Keratinocyte (primary cell): ENCODE results near the gene MCAM.

Experiments used
- EZH2 ChIP-seq: IDR thresholded peaks from one replicate; pipeline ENCODE4 v1.6.1; 2012; ENCODE audit warnings: inconsistent platforms, mild to moderate bottlenecking, low read length, moderate library complexity
- TF ChIP-seq, protein P1 (sequence below), 3 experiments: IDR thresholded peaks in 1 of 3; conservative IDR thresholded peaks in 1 of 3; optimal IDR thresholded peaks in 1 of 3; 2 replicates in 2 of 3; 3 replicates in 1 of 3; pipeline versions ENCODE3 to v1.5.1; 2011; ENCODE audit warnings: low read length in 3 of 3, mild to moderate bottlenecking in 3 of 3, moderate library complexity in 2 of 3, control low read depth in 1 of 3, inconsistent platforms in 1 of 3; ENCODE audit not compliant: insufficient read depth in 2 of 3; ENCODE audit errors: extremely low read depth in 1 of 3

GRCh38 chr11:119365071-119365591, 48.2 kb upstream of the MCAM start:
- TF ChIP-seq, protein P1, sequence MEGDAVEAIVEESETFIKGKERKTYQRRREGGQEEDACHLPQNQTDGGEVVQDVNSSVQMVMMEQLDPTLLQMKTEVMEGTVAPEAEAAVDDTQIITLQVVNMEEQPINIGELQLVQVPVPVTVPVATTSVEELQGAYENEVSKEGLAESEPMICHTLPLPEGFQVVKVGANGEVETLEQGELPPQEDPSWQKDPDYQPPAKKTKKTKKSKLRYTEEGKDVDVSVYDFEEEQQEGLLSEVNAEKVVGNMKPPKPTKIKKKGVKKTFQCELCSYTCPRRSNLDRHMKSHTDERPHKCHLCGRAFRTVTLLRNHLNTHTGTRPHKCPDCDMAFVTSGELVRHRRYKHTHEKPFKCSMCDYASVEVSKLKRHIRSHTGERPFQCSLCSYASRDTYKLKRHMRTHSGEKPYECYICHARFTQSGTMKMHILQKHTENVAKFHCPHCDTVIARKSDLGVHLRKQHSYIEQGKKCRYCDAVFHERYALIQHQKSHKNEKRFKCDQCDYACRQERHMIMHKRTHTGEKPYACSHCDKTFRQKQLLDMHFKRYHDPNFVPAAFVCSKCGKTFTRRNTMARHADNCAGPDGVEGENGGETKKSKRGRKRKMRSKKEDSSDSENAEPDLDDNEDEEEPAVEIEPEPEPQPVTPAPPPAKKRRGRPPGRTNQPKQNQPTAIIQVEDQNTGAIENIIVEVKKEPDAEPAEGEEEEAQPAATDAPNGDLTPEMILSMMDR (optimal IDR thresholded peaks at IDR 0.05 in 1 of 3, IDR thresholded peaks at IDR 0.05 in 1 of 3, conservative IDR thresholded peaks at IDR 0.05 in 1 of 3; ENCODE audit: extremely low read depth in 1 of 3, insufficient read depth in 2 of 3, low read length in 3 of 3) = no peak
- no peak for TF ChIP-seq EZH2
